ENCODE results near the gene GLIPR1L1.

The GLIPR1L1 gene

GRCh38 chr12:75302781-75303180, 31.7 kb upstream of the GLIPR1L1 start:
- H3K4me3 ChIP-seq (ENCODE audit: low read depth, low read length) = no peak overlapping the region
- no peak for TF ChIP-seq CTCF (IDR thresholded peaks at IDR 0.05; ENCODE audit: borderline replicate concordance, insufficient read depth, low read depth, low read length)

- TF ChIP-seq CTCF (IDR thresholded peaks at IDR 0.05; ENCODE audit: borderline replicate concordance, insufficient read depth, low read depth, low read length) = no peak
- H3K4me3 ChIP-seq (ENCODE audit: low read depth, low read length) = no peak overlapping the region
Measured at GRCh38 chr12:75305412-75306332, 28.8 kb upstream of the GLIPR1L1 start.

GRCh38 chr12:75308279-75308678, 26.2 kb upstream of the GLIPR1L1 start:
- no peak overlapping the region for H3K4me3 ChIP-seq (ENCODE audit: low read depth, low read length)
- TF ChIP-seq CTCF (IDR thresholded peaks at IDR 0.05; ENCODE audit: borderline replicate concordance, insufficient read depth, low read depth, low read length) = no peak

- no peak for TF ChIP-seq CTCF (IDR thresholded peaks at IDR 0.05; ENCODE audit: borderline replicate concordance, insufficient read depth, low read depth, low read length)
- no peak overlapping the region for H3K4me3 ChIP-seq (ENCODE audit: low read depth, low read length)
Measured at GRCh38 chr12:75311369-75311768, 23.1 kb upstream of the GLIPR1L1 start.

GRCh38 chr12:75315518-75315917, 19.0 kb upstream of the GLIPR1L1 start:
- TF ChIP-seq CTCF (IDR thresholded peaks at IDR 0.05; ENCODE audit: borderline replicate concordance, insufficient read depth, low read depth, low read length) = no peak
- H3K4me3 ChIP-seq (ENCODE audit: low read depth, low read length) = no peak overlapping the region

- no peak overlapping the region for H3K4me3 ChIP-seq (ENCODE audit: low read depth, low read length)
- no peak for TF ChIP-seq CTCF (IDR thresholded peaks at IDR 0.05; ENCODE audit: borderline replicate concordance, insufficient read depth, low read depth, low read length)
Measured at GRCh38 chr12:75317784-75318183, 16.7 kb upstream of the GLIPR1L1 start.

- no peak overlapping the region for H3K4me3 ChIP-seq (ENCODE audit: low read depth, low read length)
- no peak for TF ChIP-seq CTCF (IDR thresholded peaks at IDR 0.05; ENCODE audit: borderline replicate concordance, insufficient read depth, low read depth, low read length)
Measured at GRCh38 chr12:75322464-75322863, 12.0 kb upstream of the GLIPR1L1 start.
